ENCODE measurements around the gene RAB11B. TPM values are rescaled to one million over a fixed set of nuclear protein-coding genes. Genes with fewer than 3 reads are reported as not detected.

Gene RAB11B
- total and polyA plus RNA-seq, 9 of the 15 experiments (the other 6 are each of a cell fraction or from before 2014, with no cell fraction given) = 0.74 to 71.0 (median 13.8) TPM

- TF ChIP-seq ZNF431 (CRISPR knock-in tag; IDR thresholded peaks at IDR 0.05) = no peak
- TF ChIP-seq ELF4 (CRISPR knock-in tag; IDR thresholded peaks at IDR 0.05) = no peak
- TF ChIP-seq MTA3 (IDR thresholded peaks at IDR 0.05; ENCODE audit: borderline replicate concordance) = no peak
- no peak for TF ChIP-seq ZNF655 (CRISPR knock-in tag; IDR thresholded peaks at IDR 0.05)
- no peak for TF ChIP-seq XRCC3 (IDR thresholded peaks at IDR 0.05)
- TF ChIP-seq TOE1 (IDR thresholded peaks at IDR 0.05; ENCODE audit: borderline replicate concordance) = 0 out of 2 replicates have a peak, but pooled peaks have one; percentile 18
- TF ChIP-seq TOE1 (CRISPR knock-in tag; IDR thresholded peaks at IDR 0.05; ENCODE audit: borderline replicate concordance, low read depth) = no peak
- peak; percentile 45; the same call in 1 of the 2 replicates for TF ChIP-seq GABPA (tag; conservative IDR thresholded peaks at IDR 0.05; ENCODE audit: low read depth)
- TF ChIP-seq PHB2 (IDR thresholded peaks at IDR 0.05; ENCODE audit: low read depth) = no peak
- TF ChIP-seq NCOA6 (IDR thresholded peaks at IDR 0.05) = no peak
- no peak for TF ChIP-seq KAT2B (IDR thresholded peaks at IDR 0.05; ENCODE audit: low read depth, low read length)
- no peak for TF ChIP-seq ZKSCAN1 (IDR thresholded peaks at IDR 0.05; ENCODE audit: low read depth, low read length)
- no peak for TF ChIP-seq HIVEP1 (CRISPR knock-in tag; IDR thresholded peaks at IDR 0.05)
- TF ChIP-seq NRF1 (conservative IDR thresholded peaks at IDR 0.05 in 1 of 2, IDR thresholded peaks at IDR 0.05 in 1 of 2) = peak; percentile 65 to 75
- peak; percentile 42; the same call in 1 of the 2 replicates for TF ChIP-seq MYC (IDR thresholded peaks at IDR 0.05; ENCODE audit: low read depth, low read length)
- TF ChIP-seq MYC (CRISPR knock-in tag; IDR thresholded peaks at IDR 0.05; ENCODE audit: borderline replicate concordance, low read depth) = no peak
- TF ChIP-seq PTRF (tag; IDR thresholded peaks at IDR 0.05) = no peak
- TF ChIP-seq FOXJ3 (CRISPR knock-in tag; IDR thresholded peaks at IDR 0.05) = no peak
- no peak; the same call in 1 of the 2 replicates for TF ChIP-seq GABPB1 (CRISPR knock-in tag; IDR thresholded peaks at IDR 0.05)
- TF ChIP-seq NFATC3 (IDR thresholded peaks at IDR 0.05) = no peak
These were observed 22.8 kb downstream of the RAB11B start, which contains the start of gene MARCHF2 (continued) for GRCh38 chr19:8412783-8413628.

Measured in K562 (cell line).